IPS DF 4.7 (cell line): ENCODE data around the gene RIC3.

Source experiments
- DNase-seq: peaks from one replicate; pipeline ENCODE4 v3.0.0-alpha.2; 2013; ENCODE audit warnings: low spot score; ENCODE audit errors: extremely low read depth

RIC3 gene

GRCh38 chr11:8105666-8106065 is 63.2 kb downstream of the RIC3 start:
- DNase-seq: no peak

DNA sequence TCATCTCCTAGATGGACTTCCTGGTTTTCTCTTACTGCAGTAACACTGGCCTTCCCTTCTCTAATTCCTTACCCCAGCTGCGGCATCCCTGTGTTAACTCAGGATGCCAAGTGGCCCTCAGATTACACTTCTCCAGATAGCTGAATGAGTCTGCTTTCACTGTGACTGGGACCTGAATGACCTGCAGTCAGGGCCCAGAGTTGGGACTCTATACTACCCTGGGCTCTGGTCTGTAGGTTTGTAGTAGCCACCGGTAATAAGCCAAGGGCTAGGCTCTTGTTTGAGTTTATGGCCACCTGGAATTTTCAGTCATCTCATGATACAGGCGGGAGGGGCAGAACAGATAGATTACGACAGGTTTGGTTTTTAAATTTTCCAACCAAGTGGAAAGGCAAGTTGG is 63.7 kb downstream of the RIC3 start:
- no peak for DNase-seq

DNA sequence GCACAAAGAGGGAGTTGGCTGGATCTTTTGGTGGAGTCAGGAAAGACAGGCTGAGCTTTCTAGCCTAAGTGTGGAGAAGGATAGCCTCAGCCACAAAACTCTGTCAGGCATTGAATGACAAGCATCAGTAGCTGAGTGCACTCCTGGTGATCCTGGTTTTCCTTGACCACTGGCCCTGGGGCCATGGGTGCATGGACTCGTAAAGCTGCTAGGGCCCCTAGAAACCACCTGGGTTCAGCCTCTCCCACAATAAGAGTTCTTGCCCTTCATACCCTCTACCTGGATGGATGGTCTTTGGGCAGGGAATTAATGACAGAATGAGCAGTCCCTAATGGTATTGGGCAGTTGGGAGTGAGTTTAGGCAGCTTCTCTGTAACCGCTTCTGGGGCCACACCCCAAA is 64.9 kb downstream of the RIC3 start:
- no peak for DNase-seq

DNA sequence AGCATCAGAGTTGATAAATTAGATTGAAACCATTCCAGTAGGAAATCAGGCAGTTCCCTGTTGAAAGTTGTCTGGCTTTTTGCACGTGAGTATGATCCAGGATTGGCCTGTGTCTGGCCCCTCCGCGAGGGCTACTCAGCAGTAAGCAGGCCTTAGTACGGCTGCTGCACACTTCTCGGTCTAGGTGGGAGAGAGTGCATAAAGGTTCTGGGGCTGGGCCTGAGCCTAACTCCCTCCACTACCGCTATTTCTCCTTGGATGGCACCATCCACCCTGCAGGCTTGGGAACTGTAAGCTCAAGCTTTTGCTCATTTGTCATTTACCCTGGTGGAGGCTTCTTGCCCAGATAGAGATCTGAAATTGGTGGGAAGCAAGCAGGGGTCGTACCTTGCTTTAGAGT is 65.9 kb downstream of the RIC3 start:
- no peak for DNase-seq

DNA sequence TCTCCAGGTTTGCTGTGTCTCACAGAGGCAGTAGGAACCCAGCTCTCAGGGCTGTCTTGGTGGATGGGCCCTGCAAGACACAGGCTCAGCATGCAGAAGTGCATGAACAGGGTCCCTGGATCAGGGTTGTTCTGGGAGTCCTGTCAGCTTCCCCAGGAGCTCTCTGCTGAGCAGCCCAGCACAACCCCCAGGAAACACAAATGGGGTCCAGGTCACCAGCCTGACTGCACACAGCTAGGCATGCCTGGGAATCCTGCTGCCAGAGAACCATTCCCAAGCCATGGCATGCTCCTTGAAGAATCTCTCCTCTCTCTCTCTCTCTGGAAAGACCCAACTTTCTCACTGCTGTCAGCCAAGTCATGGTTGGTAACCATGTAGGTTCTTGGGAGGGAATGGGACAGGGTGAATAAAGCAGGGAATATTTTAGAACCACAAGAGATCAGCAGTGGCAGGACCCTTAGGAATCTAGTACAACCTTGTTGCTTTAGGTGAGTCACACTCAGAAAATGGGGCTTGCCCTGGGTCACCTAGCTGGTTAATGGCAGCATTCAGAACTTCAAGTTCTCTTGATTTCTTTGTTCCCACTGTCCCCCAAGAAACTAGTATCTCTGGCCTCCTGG is 66.4 kb downstream of the RIC3 start:
- no peak for DNase-seq

DNA sequence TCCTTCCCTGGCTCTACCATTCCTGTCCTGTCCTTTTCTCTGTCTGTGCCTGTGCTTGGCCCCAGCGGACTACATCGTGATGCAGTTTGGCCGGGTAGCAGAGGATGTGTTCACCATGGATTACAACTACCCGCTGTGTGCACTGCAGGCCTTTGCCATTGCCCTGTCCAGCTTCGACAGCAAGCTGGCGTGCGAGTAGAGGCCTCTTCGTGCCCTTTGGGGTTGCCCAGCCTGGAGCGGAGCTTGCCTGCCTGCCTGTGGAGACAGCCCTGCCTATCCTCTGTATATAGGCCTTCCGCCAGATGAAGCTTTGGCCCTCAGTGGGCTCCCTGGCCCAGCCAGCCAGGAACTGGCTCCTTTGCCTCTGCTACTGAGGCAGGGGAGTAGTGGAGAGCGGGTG is 67.4 kb downstream of the RIC3 start:
- no peak for DNase-seq

DNA sequence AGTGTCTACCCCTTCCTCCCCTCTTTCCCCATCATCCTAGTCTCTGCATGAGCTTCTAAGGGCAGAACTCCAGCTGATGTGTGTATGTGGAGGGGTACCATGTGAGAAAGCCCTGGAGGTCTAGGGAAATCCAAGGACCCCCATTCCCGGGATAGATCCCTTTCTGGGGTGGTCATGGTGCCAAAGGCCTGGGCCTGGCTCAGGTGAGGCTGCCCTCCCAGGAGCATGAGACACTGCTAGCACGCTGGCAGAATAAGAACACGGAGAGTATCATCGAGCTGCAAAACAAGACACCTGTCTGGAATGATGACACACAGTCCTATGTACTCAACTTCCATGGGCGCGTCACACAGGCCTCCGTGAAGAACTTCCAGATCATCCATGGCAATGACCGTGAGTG is 68.2 kb downstream of the RIC3 start:
- no peak for DNase-seq

- no peak for DNase-seq
Observed at GRCh38 chr11:8100158-8100557, 68.7 kb downstream of the RIC3 start.

- no peak for DNase-seq
Observed at GRCh38 chr11:8099291-8099899, 69.4 kb downstream of the RIC3 start.

DNA sequence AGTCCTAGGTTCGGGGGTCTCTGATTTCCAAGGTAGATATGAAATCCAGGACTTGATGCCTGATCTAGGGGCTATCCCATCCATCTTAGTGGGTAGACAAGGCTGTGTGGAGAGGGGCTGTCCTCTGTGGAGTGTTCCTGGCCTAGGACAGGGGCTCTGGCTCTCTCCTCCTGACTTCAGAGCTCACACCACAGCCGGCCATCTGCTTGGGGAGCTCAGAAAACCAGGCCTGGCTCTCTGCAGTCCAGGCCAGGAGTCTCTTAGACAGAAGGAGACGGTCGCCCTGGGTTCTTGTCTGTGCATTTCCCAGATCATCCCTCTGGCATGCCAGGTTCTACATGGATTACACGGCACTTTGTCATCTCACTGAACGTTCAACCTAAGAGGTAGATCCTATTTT is 69.9 kb downstream of the RIC3 start:
- no peak for DNase-seq

GRCh38 chr11:8098361-8098760 is 70.5 kb downstream of the RIC3 start:
- no peak for DNase-seq

GRCh38 chr11:8097926-8098325 is 70.9 kb downstream of the RIC3 start:
- no peak for DNase-seq

DNA sequence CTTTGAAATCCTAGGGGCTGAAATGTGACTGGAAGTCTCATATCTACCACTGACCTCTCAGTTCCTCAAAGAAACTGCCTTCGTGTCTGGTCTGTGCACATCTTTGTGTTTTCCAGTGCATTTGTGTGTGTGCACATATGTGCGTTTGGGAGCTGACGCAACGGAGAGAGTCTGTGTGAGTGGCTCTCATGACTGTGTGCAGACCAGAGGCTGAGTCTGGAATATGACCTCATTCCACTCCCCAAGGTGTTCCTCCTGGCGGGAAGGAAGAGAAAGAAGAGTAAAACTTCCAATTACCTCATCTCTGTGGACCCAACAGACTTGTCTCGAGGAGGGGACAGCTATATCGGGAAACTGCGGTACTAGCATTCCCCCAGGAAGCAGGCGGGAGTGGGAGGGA is 71.4 kb downstream of the RIC3 start:
- no peak for DNase-seq

- no peak for DNase-seq
Observed at GRCh38 chr11:8097062-8097461, 71.8 kb downstream of the RIC3 start.

DNA sequence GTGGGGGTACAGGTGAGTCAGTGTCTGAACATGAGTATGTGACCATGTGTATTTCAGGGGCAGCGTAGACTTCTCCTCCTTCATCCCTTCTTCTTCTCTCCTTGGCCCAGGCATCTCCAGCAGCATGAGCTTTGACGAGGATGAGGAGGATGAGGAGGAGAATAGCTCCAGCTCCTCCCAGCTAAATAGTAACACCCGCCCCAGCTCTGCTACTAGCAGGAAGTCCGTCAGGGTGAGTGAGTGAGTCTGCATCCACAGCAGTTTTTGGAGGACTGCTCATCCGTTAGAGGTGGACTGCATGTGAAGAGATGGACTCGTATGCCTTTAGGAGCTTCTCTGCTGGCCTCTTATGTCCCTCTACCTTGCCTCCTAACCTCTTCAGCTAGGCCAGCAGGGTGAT is 72.2 kb downstream of the RIC3 start:
- DNase-seq: no peak

GRCh38 chr11:8095806-8096522 is 72.9 kb downstream of the RIC3 start:
- no peak for DNase-seq

DNA sequence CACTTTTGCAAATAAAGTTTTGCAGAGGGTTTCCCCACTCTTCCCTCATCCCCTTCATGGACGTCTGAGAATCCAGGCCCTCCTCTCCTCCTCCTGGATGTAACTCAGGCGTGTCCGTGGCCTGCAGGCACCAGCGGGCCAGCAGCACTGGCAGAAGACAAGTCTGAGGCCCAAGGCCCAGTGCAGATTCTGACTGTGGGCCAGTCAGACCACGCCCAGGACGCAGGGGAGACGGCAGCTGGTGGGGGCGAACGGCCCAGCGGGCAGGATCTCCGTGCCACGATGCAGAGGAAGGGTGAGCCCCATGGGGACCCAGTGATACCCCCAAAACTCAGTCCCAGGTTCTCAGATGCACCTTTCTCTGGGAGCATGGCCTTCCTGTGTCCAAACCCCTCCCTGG is 73.5 kb downstream of the RIC3 start:
- no peak for DNase-seq

DNA sequence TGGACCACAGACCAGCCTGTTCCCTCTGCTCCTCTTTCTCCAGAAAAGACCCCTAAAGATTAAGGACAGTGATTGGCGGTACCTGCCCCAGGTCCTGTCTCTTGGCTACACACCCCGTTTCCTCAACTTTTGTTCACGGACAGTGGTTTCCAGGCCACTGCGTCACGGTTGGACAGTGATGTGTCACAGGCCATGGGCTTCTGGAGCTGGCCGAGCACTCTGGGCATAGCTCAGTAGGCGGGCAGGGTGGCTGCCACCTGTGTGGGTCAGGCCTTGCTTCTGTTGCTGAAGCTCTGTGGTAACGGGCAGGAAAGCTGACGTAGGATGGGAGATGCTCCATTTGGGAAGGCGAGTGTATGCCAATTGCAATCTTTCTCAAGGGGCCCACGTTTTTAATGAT is 74.2 kb downstream of the RIC3 start:
- DNase-seq: no peak

GRCh38 chr11:8093931-8094575 is 74.8 kb downstream of the RIC3 start:
- no peak for DNase-seq

DNA sequence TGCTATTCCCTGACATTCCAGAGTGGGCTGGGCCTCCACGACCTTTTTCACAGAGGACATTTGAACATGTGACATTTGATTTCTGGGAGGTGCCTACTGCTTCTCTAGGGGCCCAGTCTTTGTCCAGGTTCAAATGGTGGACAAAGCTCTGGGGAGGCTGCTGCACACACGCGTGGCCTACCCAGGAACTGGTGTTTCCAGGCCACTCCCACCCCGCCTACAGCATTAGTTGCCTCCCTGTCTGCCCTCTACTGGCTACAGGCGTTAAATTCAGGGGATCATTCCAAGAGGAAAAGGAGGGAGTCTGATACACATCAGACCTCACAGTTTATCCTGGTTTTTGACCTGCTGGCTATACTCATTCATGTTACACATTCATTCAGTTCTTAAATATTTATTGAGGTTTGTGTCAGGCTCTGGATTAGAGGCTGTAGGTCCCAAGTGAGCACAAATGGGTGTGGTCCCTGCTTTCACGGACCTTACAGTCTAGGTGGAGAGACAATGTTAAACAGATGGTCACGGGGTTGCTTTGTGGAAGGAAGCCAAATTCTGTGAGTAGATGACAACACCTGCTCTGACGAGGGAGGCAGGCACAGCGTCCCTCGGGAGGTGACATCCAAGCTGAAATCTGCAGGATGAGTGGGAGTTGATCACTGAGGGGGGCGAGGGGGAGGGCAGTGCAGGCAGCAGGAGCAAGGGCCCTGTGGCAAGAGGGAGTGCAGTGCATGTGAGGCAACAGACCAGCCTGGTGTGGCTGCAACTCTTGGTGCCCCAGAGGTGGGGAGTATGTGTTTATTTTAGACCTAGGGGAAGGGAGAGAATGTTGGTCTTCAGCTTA is 76.0 kb downstream of the RIC3 start:
- DNase-seq: no peak

DNA sequence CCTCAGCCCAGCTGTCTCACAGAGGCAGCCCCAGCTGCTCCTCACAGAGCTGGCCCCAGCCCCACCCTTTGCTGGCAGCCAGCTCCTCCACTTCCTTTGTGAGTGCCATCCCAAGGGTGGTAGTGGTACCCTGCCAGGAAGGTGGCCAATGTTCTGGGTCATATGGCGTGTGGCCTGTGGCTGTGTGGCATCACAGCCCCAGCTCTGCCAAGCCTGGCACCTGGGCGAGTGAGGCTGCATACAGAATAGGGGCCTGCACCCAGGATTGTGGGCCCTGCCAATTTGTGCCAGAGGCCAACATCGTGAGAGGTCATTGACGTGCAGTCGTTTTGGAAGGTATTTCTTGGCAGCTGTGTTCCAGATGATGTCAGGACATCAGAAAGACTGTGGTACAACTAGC is 77.1 kb downstream of the RIC3 start:
- DNase-seq: no peak

- DNase-seq: peak; percentile 64
Observed at GRCh38 chr11:8090756-8091155, 78.1 kb downstream of the RIC3 start.
